Breast epithelium (tissue), 3 donors: ENCODE data around the gene FHOD3.

Source experiments
- POLR2A ChIP-seq: fragments of 450-650 bp; IDR thresholded peaks from one replicate; pipeline ENCODE4 v1.6.1; 2016; ENCODE audit warnings: antibody characterized with exemption, mild to moderate bottlenecking, moderate library complexity
- TF ChIP-seq, protein P1 (sequence below), 3 donors: fragments of 450-650 bp; IDR thresholded peaks; one replicate each; pipeline ENCODE4 v1.5.1; 2016 to 2017; ENCODE audit warnings: antibody characterized with exemption in 3 of 3, mild to moderate bottlenecking in 3 of 3, moderate library complexity in 3 of 3

GRCh38 chr18:36281936-36282335, 15.6 kb upstream of the FHOD3 start:
- TF ChIP-seq, protein P1, sequence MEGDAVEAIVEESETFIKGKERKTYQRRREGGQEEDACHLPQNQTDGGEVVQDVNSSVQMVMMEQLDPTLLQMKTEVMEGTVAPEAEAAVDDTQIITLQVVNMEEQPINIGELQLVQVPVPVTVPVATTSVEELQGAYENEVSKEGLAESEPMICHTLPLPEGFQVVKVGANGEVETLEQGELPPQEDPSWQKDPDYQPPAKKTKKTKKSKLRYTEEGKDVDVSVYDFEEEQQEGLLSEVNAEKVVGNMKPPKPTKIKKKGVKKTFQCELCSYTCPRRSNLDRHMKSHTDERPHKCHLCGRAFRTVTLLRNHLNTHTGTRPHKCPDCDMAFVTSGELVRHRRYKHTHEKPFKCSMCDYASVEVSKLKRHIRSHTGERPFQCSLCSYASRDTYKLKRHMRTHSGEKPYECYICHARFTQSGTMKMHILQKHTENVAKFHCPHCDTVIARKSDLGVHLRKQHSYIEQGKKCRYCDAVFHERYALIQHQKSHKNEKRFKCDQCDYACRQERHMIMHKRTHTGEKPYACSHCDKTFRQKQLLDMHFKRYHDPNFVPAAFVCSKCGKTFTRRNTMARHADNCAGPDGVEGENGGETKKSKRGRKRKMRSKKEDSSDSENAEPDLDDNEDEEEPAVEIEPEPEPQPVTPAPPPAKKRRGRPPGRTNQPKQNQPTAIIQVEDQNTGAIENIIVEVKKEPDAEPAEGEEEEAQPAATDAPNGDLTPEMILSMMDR (IDR thresholded peaks at IDR 0.05): no peak
- TF ChIP-seq POLR2A: no peak
